PFSK-1 (cell line): ENCODE measurements around the gene CYB5D1.

ENCODE experiments used
- POLR2AphosphoS5 ChIP-seq: IDR thresholded peaks from 2 replicates; pipeline ENCODE4 v1.6.1; 2012; ENCODE audit warnings: low read depth, mild to moderate bottlenecking, control low read depth, low read length, moderate library complexity
- REST ChIP-seq, 2 experiments: IDR thresholded peaks; 2 replicates each; pipeline versions ENCODE4 v1.6.1 to v1.8.0; 2011 to 2012; ENCODE audit warnings: low read depth in 2 of 2, low read length in 2 of 2, control low read depth in 1 of 2, inconsistent platforms in 1 of 2, mild to moderate bottlenecking in 1 of 2, moderate library complexity in 1 of 2; ENCODE audit not compliant: insufficient read depth in 1 of 2
- SIN3A ChIP-seq: IDR thresholded peaks from 2 replicates; pipeline ENCODE4 v1.6.1; 2012; ENCODE audit warnings: mild to moderate bottlenecking, low read length, moderate library complexity, borderline replicate concordance; ENCODE audit not compliant: insufficient read depth
- TAF1 ChIP-seq: IDR thresholded peaks from 2 replicates; pipeline ENCODE4 v1.6.1; 2012; ENCODE audit warnings: low read length, control low read depth, borderline replicate concordance; ENCODE audit not compliant: insufficient read depth

DNA sequence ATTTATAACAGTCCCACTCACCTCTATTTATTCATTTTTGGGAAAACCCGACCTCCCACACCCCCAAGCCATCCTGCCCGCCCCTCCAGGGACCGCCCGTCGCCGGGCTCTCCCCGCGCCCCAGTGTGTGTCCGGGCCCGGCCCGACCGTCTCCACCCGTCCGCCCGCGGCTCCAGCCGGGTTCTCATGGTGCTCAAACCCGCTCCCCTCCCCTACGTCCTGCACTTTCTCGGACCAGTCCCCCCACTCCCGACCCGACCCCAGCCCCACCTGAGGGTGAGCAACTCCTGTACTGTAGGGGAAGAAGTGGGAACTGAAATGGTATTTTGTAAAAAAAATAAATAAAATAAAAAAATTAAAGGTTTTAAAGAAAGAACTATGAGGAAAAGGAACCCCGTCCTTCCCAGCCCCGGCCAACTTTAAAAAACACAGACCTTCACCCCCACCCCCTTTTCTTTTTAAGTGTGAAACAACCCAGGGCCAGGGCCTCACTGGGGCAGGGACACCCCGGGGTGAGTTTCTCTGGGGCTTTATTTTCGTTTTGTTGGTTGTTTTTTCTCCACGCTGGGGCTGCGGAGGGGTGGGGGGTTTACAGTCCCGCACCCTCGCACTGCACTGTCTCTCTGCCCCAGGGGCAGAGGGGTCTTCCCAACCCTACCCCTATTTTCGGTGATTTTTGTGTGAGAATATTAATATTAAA, 3.6 kb upstream of the CYB5D1 start:
- TF ChIP-seq REST (IDR thresholded peaks at IDR 0.05; ENCODE audit: insufficient read depth in 1 of 2, low read depth in 2 of 2, low read length in 2 of 2) (no peak), POLR2AphosphoS5 (no peak), TAF1 (no peak), SIN3A (no peak)
